Uterus (tissue), 4 donors: ENCODE data around the gene SLIT3. TPM values are rescaled to one million over a fixed set of nuclear protein-coding genes. Genes with fewer than 3 reads are reported as not detected.

Source experiments
- DNase-seq, 2 donors: peaks; one replicate each; pipeline ENCODE4 v3.0.0-alpha.2; 2019 to 2020
- H3K27ac ChIP-seq, 2 donors: fragments of 200-600 bp; sonication (generic); 1 replicate in 1 of 2; 2 replicates in 1 of 2; pipeline ENCODE4 v1.5.1; 2016 to 2018
- H3K27me3 ChIP-seq, 2 donors: fragments of 200-600 bp; sonication (generic); one replicate each; pipeline ENCODE4 v1.5.1; 2018 to 2019; ENCODE audit warnings: control low read depth in 1 of 2
- H3K36me3 ChIP-seq, 2 donors: fragments of 200-600 bp; sonication (generic); one replicate each; pipeline ENCODE4 v1.5.1; 2019; ENCODE audit warnings: control low read depth in 1 of 2
- H3K4me1 ChIP-seq, 2 donors: fragments of 200-600 bp; sonication (generic); one replicate each; pipeline ENCODE4 v1.5.1; 2018 to 2019; ENCODE audit warnings: control low read depth in 1 of 2
- H3K4me3 ChIP-seq, 2 donors: fragments of 200-600 bp; sonication (generic); 1 replicate in 1 of 2; 2 replicates in 1 of 2; pipeline ENCODE4 v1.5.1; 2018 to 2019; ENCODE audit warnings: mild to moderate bottlenecking in 1 of 2
- H3K9me3 ChIP-seq, 2 donors: fragments of 200-600 bp; sonication (generic); one replicate each; pipeline ENCODE4 v1.5.1; 2019; ENCODE audit warnings: control low read depth in 1 of 2
- POLR2A ChIP-seq, 2 donors: fragments of 450-650 bp; IDR thresholded peaks; one replicate each; pipeline ENCODE4 v1.6.1; 2016; ENCODE audit warnings: antibody characterized with exemption in 2 of 2, mild to moderate bottlenecking in 1 of 2, moderate library complexity in 1 of 2
- intact Hi-C: fragments of 100-400 bp; cut with DNase I; formaldehyde crosslinking; loops from one replicate; pipeline ENCODE4 v1.15.1; 2023; ENCODE audit warnings: low total_unique reads
- total RNA-seq, 4 donors: library from RNA; depleted of rRNA in 3 of 4; stranded (reverse); fragments of >200 nt in 3 of 4; gene quantifications; one replicate each; pipeline versions ENCODE4 v1.1.0 to v1.2.4, GENCODE V29; 2014 to 2023
- TF ChIP-seq, protein P1 (sequence below), 4 experiments: fragments of 200-600 bp in 2 of 4; fragments of 450-650 bp in 2 of 4; sonication (generic) in 2 of 4; IDR thresholded peaks; one replicate each; pipeline ENCODE4 v1.5.1; 2016 to 2019; ENCODE audit warnings: antibody characterized with exemption in 4 of 4, mild to moderate bottlenecking in 2 of 4, moderate library complexity in 1 of 4
- donor health status: DM: yes; HTN: yes; CAD: no.

SLIT3 gene
- total RNA-seq, 4 donors from 2014 or later, result 9.4 to 62.2 (median 28.1) TPM

DNA sequence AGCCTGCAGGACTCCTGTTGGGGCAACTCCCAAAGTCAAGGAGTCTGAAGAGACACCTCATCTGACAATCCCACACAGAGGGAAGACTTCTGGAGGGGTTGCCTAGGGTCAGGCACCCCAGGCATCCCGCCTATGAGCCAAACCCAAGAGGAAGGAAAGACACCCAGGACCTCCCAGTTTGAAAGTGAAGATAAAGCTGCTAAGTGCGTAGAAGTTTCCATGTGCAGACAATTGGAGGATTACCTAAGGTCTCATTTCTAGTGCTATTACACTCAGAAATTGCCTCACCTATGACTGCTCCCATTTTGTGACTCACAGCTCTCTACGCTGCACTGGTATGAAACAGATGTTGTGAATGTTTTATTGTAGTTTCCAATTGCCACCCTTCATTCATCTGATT lies 322.9 kb downstream of the SLIT3 start:
- Histone ChIP-seq H3K27ac (no peak overlapping the region), H3K4me1 (no peaks in the 10 kb centered on the region), H3K4me3 (no peak overlapping the region), H3K9me3 (no peaks in the 10 kb centered on the region), H3K36me3 (no peaks in the 10 kb centered on the region), H3K27me3 (no peaks in the 10 kb centered on the region)
- DNase-seq, result no peak
- intact Hi-C loops, result no loop called here
- TF ChIP-seq POLR2A (IDR thresholded peaks at IDR 0.05), result no peak
- TF ChIP-seq, protein P1, sequence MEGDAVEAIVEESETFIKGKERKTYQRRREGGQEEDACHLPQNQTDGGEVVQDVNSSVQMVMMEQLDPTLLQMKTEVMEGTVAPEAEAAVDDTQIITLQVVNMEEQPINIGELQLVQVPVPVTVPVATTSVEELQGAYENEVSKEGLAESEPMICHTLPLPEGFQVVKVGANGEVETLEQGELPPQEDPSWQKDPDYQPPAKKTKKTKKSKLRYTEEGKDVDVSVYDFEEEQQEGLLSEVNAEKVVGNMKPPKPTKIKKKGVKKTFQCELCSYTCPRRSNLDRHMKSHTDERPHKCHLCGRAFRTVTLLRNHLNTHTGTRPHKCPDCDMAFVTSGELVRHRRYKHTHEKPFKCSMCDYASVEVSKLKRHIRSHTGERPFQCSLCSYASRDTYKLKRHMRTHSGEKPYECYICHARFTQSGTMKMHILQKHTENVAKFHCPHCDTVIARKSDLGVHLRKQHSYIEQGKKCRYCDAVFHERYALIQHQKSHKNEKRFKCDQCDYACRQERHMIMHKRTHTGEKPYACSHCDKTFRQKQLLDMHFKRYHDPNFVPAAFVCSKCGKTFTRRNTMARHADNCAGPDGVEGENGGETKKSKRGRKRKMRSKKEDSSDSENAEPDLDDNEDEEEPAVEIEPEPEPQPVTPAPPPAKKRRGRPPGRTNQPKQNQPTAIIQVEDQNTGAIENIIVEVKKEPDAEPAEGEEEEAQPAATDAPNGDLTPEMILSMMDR (IDR thresholded peaks at IDR 0.05), result no peak

DNA sequence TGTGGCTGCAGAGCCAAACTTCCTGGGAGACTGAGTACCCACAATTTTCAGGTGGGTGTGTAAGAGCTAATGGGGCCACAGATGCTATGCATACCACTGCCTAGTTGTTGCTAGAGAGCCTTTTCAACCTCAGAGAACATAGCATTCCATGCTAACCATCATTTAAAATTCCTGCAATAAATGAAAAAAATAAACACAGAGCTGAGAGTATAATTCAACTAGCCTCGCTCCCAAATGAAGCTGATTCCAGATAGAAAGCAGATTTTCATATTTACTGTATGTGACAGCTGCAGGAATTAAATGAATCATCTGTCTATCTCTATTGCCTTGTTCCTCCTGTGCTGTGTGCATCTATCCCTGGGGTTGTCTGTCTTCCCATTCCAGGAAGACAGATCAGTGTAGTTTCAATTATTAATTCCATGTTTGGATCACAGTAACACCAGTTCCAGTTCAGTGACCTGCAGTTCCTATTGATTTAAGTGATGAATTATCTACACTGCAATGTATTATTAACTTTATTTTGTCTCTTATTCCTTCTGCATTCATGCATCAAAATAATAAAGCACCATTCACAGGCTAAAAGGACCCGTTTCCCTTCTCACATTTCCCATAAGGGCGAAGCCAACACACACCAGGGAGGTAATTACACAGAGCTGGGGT lies 324.5 kb downstream of the SLIT3 start:
- H3K4me1 ChIP-seq, result no peaks in the 10 kb centered on the region
- H3K36me3 ChIP-seq, result no peaks in the 10 kb centered on the region
- DNase-seq, result no peak
- no peaks in the 10 kb centered on the region for H3K9me3 ChIP-seq
- H3K4me3 ChIP-seq, result no peak overlapping the region
- intact Hi-C loops, result no loop called here
- no peak for TF ChIP-seq POLR2A (IDR thresholded peaks at IDR 0.05)
- TF ChIP-seq, protein P1 (IDR thresholded peaks at IDR 0.05), result no peak
- H3K27me3 ChIP-seq, result no peaks in the 10 kb centered on the region
- H3K27ac ChIP-seq, result no peak overlapping the region

DNA sequence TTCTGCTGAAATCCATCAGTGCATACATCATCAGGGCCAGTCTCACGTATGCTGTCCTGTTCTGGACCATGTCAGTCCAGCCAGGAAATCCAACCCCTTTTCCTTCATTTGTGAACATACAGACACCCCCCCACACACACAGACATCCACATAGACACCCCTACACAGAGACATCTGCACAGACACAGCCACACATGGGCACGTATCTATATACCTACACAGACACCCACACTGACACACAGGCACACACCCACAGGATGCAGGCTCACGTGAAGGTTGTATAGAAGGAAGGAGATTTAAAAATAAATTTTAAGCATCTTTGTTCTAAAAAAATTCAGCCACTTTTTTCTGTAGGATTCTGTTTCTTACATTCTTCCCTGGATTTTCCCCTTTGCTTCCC lies 325.6 kb downstream of the SLIT3 start:
- Histone ChIP-seq H3K4me3 (no peak overlapping the region), H3K9me3 (no peaks in the 10 kb centered on the region), H3K36me3 (no peaks in the 10 kb centered on the region), H3K27me3 (no peaks in the 10 kb centered on the region), H3K4me1 (no peaks in the 10 kb centered on the region), H3K27ac (no peak overlapping the region)
- TF ChIP-seq, protein P1 (IDR thresholded peaks at IDR 0.05), result no peak
- no peak for TF ChIP-seq POLR2A (IDR thresholded peaks at IDR 0.05)
- no peak for DNase-seq
- intact Hi-C loops, result no loop called here

DNA sequence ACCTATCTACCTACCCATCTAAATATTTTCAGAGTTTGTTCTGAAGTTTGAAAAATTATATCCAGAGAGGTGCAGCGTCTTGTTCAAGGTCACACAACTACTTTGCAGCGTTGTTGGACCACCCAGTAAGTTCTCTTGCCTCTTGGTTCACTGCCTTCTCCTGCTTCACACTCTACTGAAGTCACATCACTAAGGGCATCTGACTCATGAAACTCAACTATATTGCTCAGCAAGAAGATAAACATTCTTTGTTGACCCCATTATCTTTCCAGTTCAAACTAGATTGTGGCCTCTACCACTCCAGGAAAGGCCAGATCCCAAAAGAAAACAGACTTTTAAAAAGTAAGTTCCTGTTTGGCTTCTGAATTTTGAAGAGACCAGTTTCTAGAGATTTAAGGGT lies 326.9 kb downstream of the SLIT3 start:
- TF ChIP-seq, protein P1 (IDR thresholded peaks at IDR 0.05), result no peak
- no peak for TF ChIP-seq POLR2A (IDR thresholded peaks at IDR 0.05)
- no peaks in the 10 kb centered on the region for H3K9me3 ChIP-seq
- H3K4me3 ChIP-seq, result no peak overlapping the region
- no peaks in the 10 kb centered on the region for H3K27me3 ChIP-seq
- intact Hi-C loops, result no loop called here
- no peaks in the 10 kb centered on the region for H3K36me3 ChIP-seq
- no peaks in the 10 kb centered on the region for H3K4me1 ChIP-seq
- no peak overlapping the region for H3K27ac ChIP-seq
- no peak for DNase-seq

DNA sequence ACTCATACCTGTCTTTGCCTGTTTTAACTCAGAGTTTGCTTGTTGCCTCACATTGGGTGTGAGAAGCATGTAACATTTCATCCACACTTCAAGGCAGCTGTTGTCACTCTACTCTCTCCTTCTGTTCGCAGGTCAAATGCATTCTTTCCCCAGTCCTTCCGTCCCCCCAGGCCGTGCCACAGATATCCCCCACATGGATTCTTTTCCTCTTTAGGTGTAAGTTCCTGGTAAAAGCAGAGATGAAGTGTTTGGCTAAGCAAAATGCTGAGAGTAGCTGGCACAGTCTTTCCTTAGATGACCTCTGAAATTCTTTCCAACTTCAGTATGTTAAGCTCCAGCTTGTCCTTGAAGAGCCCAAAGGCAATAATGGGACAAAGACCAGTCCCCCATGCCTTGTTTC lies 328.2 kb downstream of the SLIT3 start:
- Histone ChIP-seq H3K9me3 (no peaks in the 10 kb centered on the region), H3K36me3 (no peaks in the 10 kb centered on the region), H3K4me1 (no peaks in the 10 kb centered on the region), H3K4me3 (no peak overlapping the region), H3K27ac (no peak overlapping the region), H3K27me3 (no peaks in the 10 kb centered on the region)
- intact Hi-C loops, result no loop called here
- DNase-seq, result no peak
- no peak for TF ChIP-seq POLR2A (IDR thresholded peaks at IDR 0.05)
- TF ChIP-seq, protein P1 (IDR thresholded peaks at IDR 0.05), result no peak
